HG02571 (cell line): ENCODE data around the gene DNAH3.
"Not testable (repeated sequence)": the region's sequence is repeated elsewhere in the genome, so short reads cannot be mapped to it uniquely, and the experiment has no call there.

ENCODE experiments used
- ATAC-seq: cut with Tn5 transposase; IDR thresholded peaks from one replicate; pipeline ENCODE4 v1.9.1; 2021; ENCODE audit warnings: mild to moderate bottlenecking, moderate library complexity; ENCODE audit not compliant: unreplicated experiment

Gene DNAH3, protein sequence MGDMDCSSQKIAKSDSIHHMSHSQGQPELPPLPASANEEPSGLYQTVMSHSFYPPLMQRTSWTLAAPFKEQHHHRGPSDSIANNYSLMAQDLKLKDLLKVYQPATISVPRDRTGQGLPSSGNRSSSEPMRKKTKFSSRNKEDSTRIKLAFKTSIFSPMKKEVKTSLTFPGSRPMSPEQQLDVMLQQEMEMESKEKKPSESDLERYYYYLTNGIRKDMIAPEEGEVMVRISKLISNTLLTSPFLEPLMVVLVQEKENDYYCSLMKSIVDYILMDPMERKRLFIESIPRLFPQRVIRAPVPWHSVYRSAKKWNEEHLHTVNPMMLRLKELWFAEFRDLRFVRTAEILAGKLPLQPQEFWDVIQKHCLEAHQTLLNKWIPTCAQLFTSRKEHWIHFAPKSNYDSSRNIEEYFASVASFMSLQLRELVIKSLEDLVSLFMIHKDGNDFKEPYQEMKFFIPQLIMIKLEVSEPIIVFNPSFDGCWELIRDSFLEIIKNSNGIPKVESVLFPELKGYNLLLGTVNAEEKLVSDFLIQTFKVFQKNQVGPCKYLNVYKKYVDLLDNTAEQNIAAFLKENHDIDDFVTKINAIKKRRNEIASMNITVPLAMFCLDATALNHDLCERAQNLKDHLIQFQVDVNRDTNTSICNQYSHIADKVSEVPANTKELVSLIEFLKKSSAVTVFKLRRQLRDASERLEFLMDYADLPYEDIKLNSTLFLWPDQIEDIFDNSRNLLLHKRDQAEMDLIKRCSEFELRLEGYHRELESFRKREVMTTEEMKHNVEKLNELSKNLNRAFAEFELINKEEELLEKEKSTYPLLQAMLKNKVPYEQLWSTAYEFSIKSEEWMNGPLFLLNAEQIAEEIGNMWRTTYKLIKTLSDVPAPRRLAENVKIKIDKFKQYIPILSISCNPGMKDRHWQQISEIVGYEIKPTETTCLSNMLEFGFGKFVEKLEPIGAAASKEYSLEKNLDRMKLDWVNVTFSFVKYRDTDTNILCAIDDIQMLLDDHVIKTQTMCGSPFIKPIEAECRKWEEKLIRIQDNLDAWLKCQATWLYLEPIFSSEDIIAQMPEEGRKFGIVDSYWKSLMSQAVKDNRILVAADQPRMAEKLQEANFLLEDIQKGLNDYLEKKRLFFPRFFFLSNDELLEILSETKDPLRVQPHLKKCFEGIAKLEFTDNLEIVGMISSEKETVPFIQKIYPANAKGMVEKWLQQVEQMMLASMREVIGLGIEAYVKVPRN (N-terminal part only)

GRCh38 chr16:21150375-21151001, at the start of gene DNAH3:
DNAH3 (minus strand) TSS chr16:21150846; CDS start chr16:21150319, 527 bp downstream.
- no peak for ATAC-seq

- ATAC-seq, result no peak
These were observed 49.1 kb upstream of the DNAH3 start for GRCh38 chr16:21199607-21200218.

- no peak for ATAC-seq
These were observed 47.0 kb upstream of the DNAH3 start for GRCh38 chr16:21197621-21198020.

DNA sequence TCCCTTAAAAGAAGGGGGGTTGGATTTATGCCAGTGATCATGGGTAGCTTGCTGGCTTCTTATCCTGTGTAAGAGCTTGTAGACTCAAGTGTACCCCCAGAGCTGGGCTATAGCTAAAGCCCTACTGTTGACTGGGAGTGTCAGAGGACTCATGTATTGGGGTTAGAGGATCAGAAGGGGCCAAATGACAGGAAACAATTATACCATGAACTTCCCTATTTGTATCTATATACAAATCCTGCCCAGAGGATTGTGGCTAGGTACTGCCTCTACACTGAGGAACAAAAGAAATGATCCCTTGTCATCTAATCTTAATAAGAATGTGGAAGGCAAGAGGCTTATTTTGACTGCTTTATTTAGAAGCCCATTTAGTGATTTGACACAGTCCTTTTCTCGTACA, 46.5 kb upstream of the DNAH3 start:
- ATAC-seq, result no peak

GRCh38 chr16:21195330-21195729, 44.7 kb upstream of the DNAH3 start:
- not testable (repeated sequence) for ATAC-seq

DNA sequence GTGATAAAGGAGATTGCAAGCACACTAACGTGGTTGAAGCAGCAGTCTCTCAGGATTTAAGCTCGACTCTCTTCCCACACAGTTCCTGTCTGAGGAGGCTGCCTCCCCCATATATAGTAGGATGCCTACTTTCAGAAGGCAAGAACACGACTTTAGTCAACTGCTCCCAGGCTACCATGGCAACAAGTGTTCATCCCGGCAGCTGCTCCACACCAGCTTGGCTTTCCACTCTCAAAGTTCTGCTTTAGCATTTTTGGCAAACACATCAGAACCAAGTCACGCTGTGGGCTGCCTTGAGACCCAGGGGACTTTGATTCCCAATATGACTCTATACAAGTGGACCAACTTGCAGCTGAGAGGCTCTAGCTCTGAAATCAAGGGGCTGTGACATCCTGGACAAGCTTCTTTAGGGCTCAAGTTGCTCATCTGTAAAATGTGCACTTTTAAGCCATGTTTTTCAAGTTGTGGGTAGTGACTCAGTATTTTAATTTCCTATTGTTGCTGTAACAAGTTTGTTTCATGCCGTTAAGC, 44.2 kb upstream of the DNAH3 start:
- ATAC-seq, result no peak

DNA sequence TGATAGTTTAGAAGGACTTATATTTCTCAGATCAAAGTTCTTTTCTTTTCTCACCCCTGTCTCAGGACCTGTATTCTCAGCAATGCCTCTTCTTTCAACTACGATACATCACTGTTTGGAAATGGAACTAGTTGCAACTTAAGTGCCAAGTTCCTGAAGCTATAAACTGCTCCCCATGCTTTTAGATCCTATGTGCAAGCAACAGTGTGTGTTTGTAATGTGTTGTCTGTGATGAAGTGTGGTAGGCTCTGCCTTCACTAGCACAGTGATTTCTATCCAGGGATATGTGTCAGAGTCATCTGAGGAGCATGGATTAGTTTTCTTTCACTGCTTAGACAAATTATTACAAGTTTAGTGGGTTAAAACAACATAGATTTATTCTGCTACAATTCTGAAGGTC, 42.3 kb upstream of the DNAH3 start:
- no peak for ATAC-seq

GRCh38 chr16:21190599-21190998, 40.0 kb upstream of the DNAH3 start:
- ATAC-seq, result no peak

GRCh38 chr16:21190013-21190412, 39.4 kb upstream of the DNAH3 start:
- no peak for ATAC-seq

- no peak for ATAC-seq
These were observed 38.7 kb upstream of the DNAH3 start for GRCh38 chr16:21189311-21189710.

- no peak for ATAC-seq
These were observed 35.7 kb upstream of the DNAH3 start for GRCh38 chr16:21186326-21186691.

DNA sequence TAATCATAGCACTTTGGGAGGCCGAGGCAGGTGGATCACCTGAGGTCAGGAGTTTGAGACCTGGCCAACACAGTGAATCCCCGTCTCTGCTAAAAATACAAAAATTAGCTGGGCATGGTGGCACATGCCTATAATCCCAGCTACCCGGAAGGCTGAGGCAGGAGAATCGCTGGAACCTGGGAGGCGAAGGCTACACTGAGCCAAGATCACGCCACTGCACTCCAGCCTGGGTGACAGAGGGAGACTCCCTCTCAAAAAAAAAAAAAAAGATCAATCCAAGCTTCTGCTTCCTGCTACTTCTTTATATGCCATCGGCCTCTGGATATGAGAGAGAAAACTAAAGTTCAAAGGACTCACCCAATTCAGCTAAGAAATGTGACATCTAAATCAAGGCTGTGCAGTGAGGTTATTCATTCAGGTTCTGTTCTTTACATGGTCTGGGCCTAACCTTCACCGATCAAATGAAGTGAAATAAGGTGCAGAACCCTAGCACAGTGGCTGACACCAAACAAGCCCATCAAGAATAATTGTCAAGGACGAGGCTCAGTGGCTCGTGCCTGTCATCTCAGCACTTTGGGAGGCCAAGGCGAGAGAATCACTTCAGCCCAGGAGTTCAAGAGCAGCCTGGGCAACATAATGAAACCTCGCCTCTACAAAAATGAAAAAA, 35.1 kb upstream of the DNAH3 start:
- no peak for ATAC-seq

GRCh38 chr16:21184834-21185233, 34.2 kb upstream of the DNAH3 start:
- no peak for ATAC-seq

- no peak for ATAC-seq
These were observed 33.3 kb upstream of the DNAH3 start for GRCh38 chr16:21183995-21184394.

DNA sequence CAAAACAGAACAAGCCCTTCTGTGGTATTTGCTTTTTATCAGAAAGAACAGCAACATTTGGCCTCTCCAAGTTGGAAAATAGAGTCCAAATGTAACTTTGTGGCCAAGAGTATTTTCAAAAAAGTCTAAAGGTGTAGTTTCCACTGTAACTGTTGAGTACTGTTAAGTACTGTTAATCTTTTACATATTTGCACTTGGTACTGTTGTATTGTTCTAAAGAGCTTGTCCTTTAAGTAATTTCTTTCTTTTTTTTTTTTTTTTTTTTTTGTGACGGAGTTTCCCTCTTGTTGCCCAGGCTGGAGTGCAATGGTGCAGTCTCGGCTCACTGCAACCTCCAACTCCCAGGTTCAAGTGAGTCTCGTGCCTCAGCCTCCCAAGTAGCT, 29.3 kb upstream of the DNAH3 start:
- ATAC-seq, result no peak

- no peak for ATAC-seq
These were observed 28.7 kb upstream of the DNAH3 start for GRCh38 chr16:21179126-21179982.

GRCh38 chr16:21175397-21175796, 24.8 kb upstream of the DNAH3 start:
- no peak for ATAC-seq

GRCh38 chr16:21172650-21173049, 22.0 kb upstream of the DNAH3 start:
- ATAC-seq, result no peak

GRCh38 chr16:21170116-21170515, 19.5 kb upstream of the DNAH3 start:
- not testable (repeated sequence) for ATAC-seq
